Karpas-422 (cell line): ENCODE data around the gene TPCN1. TPM values are rescaled to one million over a fixed set of nuclear protein-coding genes. Genes with fewer than 3 reads are reported as not detected.

Source experiments
- DNase-seq: peaks from one replicate; pipeline ENCODE4 v3.0.0-alpha.2; 2015
- H2AFZ ChIP-seq: fragments of 200-600 bp; sonication (generic); 2 replicates; pipeline ENCODE4 v1.6.1; 2014; ENCODE audit warnings: antibody characterized with exemption, low read length, mixed read lengths
- H3K27ac ChIP-seq: fragments of 200-600 bp; sonication (generic); 2 replicates; pipeline ENCODE4 v1.5.1; 2014; ENCODE audit warnings: mild to moderate bottlenecking, low read length, moderate library complexity
- H3K27me3 ChIP-seq: fragments of 200-600 bp; sonication (generic); 2 replicates; pipeline ENCODE4 v1.6.1; 2014; ENCODE audit warnings: low read length, mixed read lengths
- H3K36me3 ChIP-seq: fragments of 200-600 bp; sonication (generic); 2 replicates; pipeline ENCODE4 v1.6.1; 2014; ENCODE audit warnings: low read length, mixed read lengths; ENCODE audit not compliant: insufficient read depth
- H3K4me1 ChIP-seq: fragments of 200-600 bp; sonication (generic); 2 replicates; pipeline ENCODE4 v1.6.1; 2014; ENCODE audit warnings: mild to moderate bottlenecking, low read length, mixed read lengths
- H3K4me2 ChIP-seq: fragments of 200-600 bp; sonication (generic); 2 replicates; pipeline ENCODE4 v1.6.1; 2014; ENCODE audit warnings: low read length, low read depth, mild to moderate bottlenecking; ENCODE audit not compliant: poor library complexity, severe bottlenecking
- H3K4me3 ChIP-seq: fragments of 200-600 bp; sonication (generic); 2 replicates; pipeline ENCODE4 v1.5.1; 2014; ENCODE audit warnings: mild to moderate bottlenecking, antibody characterized with exemption, low read length, mixed read lengths
- H3K79me2 ChIP-seq: fragments of 200-600 bp; sonication (generic); 2 replicates; pipeline ENCODE4 v1.6.1; 2014; ENCODE audit warnings: mild to moderate bottlenecking, low read length, mixed read lengths
- H3K9ac ChIP-seq: fragments of 200-600 bp; sonication (generic); 2 replicates; pipeline ENCODE4 v1.6.0; 2014; ENCODE audit warnings: low read length
- H3K9me2 ChIP-seq: fragments of 200-600 bp; sonication (generic), shearing (Covaris generic); replicated peaks from 2 replicates; pipeline ENCODE4 v1.6.0; 2014; ENCODE audit warnings: mild to moderate bottlenecking, low read length, moderate library complexity; ENCODE audit not compliant: insufficient read depth
- H3K9me3 ChIP-seq: fragments of 300-700, 200-600 bp; sonication (generic); 2 replicates; pipeline ENCODE4 v1.6.1; 2014; ENCODE audit warnings: low read length, mixed read lengths
- H4K20me1 ChIP-seq: fragments of 200-600 bp; sonication (generic); 2 replicates; pipeline ENCODE4 v1.6.1; 2014; ENCODE audit warnings: mild to moderate bottlenecking, antibody characterized with exemption, low read length, low read depth; ENCODE audit not compliant: insufficient read depth
- total RNA-seq: library from RNA; depleted of rRNA; stranded (reverse); fragments of >200 nt; shearing (Covaris generic); gene quantifications from 2 replicates; pipeline ENCODE4 v1.2.3, GENCODE V29; 2014; ENCODE audit warnings: low replicate concordance

The TPCN1 gene
- total RNA-seq, 1 experiment from 2014 or later = 43.9 TPM

DNA sequence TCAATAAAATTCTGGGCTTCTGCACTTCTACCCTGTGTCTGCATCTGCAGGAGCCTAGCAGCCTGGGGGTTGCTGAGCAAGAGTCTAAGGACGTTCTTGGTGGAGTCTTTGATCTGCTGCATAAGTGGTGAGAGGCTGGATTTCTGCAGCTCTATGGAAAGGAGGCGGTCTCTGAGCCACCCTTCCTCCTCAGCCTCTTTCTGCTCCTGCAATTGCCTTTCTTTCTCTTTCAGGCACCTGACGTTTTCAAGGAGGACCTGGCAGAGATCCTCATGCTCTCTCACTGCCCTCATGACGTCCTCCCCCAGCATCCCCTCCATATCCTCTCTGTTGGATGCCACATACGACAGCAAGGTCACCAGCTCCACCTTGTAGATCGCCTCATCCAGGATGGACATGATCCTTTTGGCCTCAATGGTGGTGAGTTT is 13.6 kb upstream of the TPCN1 start:
- H2AFZ ChIP-seq = 0 out of 2 replicates have a peak overlapping the region, but pooled peaks have one; percentile 31
- H3K36me3 ChIP-seq = no peaks in the 10 kb centered on the region
- peaks cover 32% of the 10 kb centered on the region for H3K4me1 ChIP-seq
- H3K27me3 ChIP-seq = no peaks in the 10 kb centered on the region
- no peaks in the 10 kb centered on the region for H3K9me3 ChIP-seq
- peak overlapping the region; percentile 45; the same call in 1 of the 2 replicates for H3K4me3 ChIP-seq
- peak overlapping the region; percentile 74 for H3K9ac ChIP-seq
- H3K79me2 ChIP-seq = no peaks in the 10 kb centered on the region
- DNase-seq = peak; percentile 65
- peak overlapping the region; percentile 74 for H3K4me2 ChIP-seq
- H3K9me2 ChIP-seq = no peaks in the 10 kb centered on the region
- H4K20me1 ChIP-seq = no peaks in the 10 kb centered on the region
- H3K27ac ChIP-seq = peak overlapping the region; percentile 98

GRCh38 chr12:113208041-113208934 is 13.0 kb upstream of the TPCN1 start:
- Histone ChIP-seq H2AFZ (peak overlapping the region; percentile 31; the same call in 1 of the 2 replicates), H3K4me1 (peaks cover 38% of the 10 kb centered on the region), H3K4me2 (peak overlapping the region; percentile 74), H3K4me3 (peak overlapping the region; percentile 45), H3K79me2 (no peaks in the 10 kb centered on the region), H3K9me2 (no peaks in the 10 kb centered on the region), H3K9me3 (no peaks in the 10 kb centered on the region), H3K36me3 (no peaks in the 10 kb centered on the region), H4K20me1 (no peaks in the 10 kb centered on the region), H3K27ac (peak overlapping the region; percentile 98), H3K9ac (peak overlapping the region; percentile 74), H3K27me3 (no peaks in the 10 kb centered on the region)
- DNase-seq = peak; percentile 94

GRCh38 chr12:113211160-113211559 is 10.1 kb upstream of the TPCN1 start:
- no peak overlapping the region for H3K4me2 ChIP-seq
- H2AFZ ChIP-seq = no peak overlapping the region
- no peaks in the 10 kb centered on the region for H3K9me3 ChIP-seq
- H3K36me3 ChIP-seq = no peaks in the 10 kb centered on the region
- H3K27me3 ChIP-seq = no peaks in the 10 kb centered on the region
- no peaks in the 10 kb centered on the region for H3K9me2 ChIP-seq
- peaks cover 44% of the 10 kb centered on the region for H3K4me1 ChIP-seq
- H3K4me3 ChIP-seq = no peak overlapping the region
- no peaks in the 10 kb centered on the region for H4K20me1 ChIP-seq
- no peak for DNase-seq
- H3K9ac ChIP-seq = no peak overlapping the region
- H3K27ac ChIP-seq = no peak overlapping the region
- H3K79me2 ChIP-seq = no peaks in the 10 kb centered on the region

GRCh38 chr12:113214895-113215400 is 6.3 kb upstream of the TPCN1 start:
- Histone ChIP-seq H2AFZ (no peak overlapping the region), H3K4me1 (peaks cover 31% of the 10 kb centered on the region), H3K9ac (no peak overlapping the region), H3K27me3 (no peaks in the 10 kb centered on the region), H3K79me2 (no peaks in the 10 kb centered on the region), H3K4me3 (no peak overlapping the region), H3K4me2 (no peak overlapping the region), H3K9me2 (no peaks in the 10 kb centered on the region), H3K27ac (no peak overlapping the region), H3K9me3 (no peaks in the 10 kb centered on the region), H3K36me3 (no peaks in the 10 kb centered on the region), H4K20me1 (no peaks in the 10 kb centered on the region)
- DNase-seq = peak; percentile 43

GRCh38 chr12:113216027-113216426 is 5.2 kb upstream of the TPCN1 start:
- no peaks in the 10 kb centered on the region for H3K27me3 ChIP-seq
- H3K4me1 ChIP-seq = peaks cover 35% of the 10 kb centered on the region
- H3K79me2 ChIP-seq = no peaks in the 10 kb centered on the region
- H3K4me2 ChIP-seq = no peak overlapping the region
- H3K36me3 ChIP-seq = no peaks in the 10 kb centered on the region
- DNase-seq = no peak
- no peak overlapping the region for H2AFZ ChIP-seq
- no peaks in the 10 kb centered on the region for H3K9me2 ChIP-seq
- no peak overlapping the region for H3K27ac ChIP-seq
- H3K4me3 ChIP-seq = no peak overlapping the region
- H3K9ac ChIP-seq = no peak overlapping the region
- H3K9me3 ChIP-seq = no peaks in the 10 kb centered on the region
- no peaks in the 10 kb centered on the region for H4K20me1 ChIP-seq

DNA sequence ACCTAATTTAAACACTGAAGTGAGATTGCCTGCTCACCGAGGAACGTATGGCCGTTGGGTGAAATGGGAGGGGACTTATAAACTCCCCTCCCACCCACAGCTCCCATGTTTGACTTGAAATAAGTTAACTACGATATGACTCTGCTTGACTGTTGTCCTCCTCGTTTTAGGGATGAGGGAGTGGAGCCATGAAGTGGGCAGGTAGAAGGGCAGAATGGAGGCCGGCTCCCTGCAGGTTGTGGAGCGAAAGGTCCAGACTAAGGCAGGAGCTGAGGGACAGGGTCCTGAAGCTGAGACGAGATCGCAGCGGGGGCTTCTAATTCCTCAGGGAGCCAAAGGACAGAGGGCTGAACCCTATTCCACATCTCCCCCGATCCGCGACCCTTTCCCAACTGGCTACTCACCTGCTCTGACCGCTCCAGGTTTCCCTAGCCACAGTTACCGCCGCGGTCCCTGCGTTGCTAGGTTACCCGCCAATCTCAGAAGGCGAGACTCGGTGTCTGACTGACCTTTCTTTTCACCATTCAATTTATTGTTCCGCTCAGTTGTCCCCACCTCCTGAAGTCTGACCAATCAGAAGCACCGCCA is 577 bp upstream of the TPCN1 start:
- H2AFZ ChIP-seq = 0 out of 2 replicates have a peak overlapping the region, but pooled peaks have one; percentile 47
- H3K36me3 ChIP-seq = no peaks in the 10 kb centered on the region

GRCh38 chr12:113221997-113222729 is 899 bp downstream of the TPCN1 start:
- H3K36me3 ChIP-seq = 0 out of 2 replicates have a peak, but pooled peaks cover 2% of the 10 kb centered on the region
- H3K9me3 ChIP-seq = no peaks in the 10 kb centered on the region
- peaks cover 42% of the 10 kb centered on the region for H3K4me1 ChIP-seq
- H2AFZ ChIP-seq = no peak overlapping the region
- H3K27ac ChIP-seq = peak overlapping the region; percentile 86
- H3K4me2 ChIP-seq = peak overlapping the region; percentile 83
- no peaks in the 10 kb centered on the region for H4K20me1 ChIP-seq
- peak overlapping the region; percentile 87 for H3K9ac ChIP-seq
- DNase-seq = peak; percentile 81
- H3K27me3 ChIP-seq = no peaks in the 10 kb centered on the region
- no peaks in the 10 kb centered on the region for H3K9me2 ChIP-seq
- H3K4me3 ChIP-seq = peak overlapping the region; percentile 87
- H3K79me2 ChIP-seq = peaks cover 29% of the 10 kb centered on the region

More for the DNA sequence above, 577 bp upstream of the TPCN1 start:
- peak; percentile 54 for DNase-seq
- peaks cover 29% of the 10 kb centered on the region for H3K79me2 ChIP-seq
- H3K9me2 ChIP-seq = no peaks in the 10 kb centered on the region
- H4K20me1 ChIP-seq = no peaks in the 10 kb centered on the region
- H3K9ac ChIP-seq = peak overlapping the region; percentile 59
- H3K4me1 ChIP-seq = peaks cover 45% of the 10 kb centered on the region
- H3K4me3 ChIP-seq = peak overlapping the region; percentile 67
- H3K4me2 ChIP-seq = peak overlapping the region; percentile 70
- no peaks in the 10 kb centered on the region for H3K27me3 ChIP-seq
- H3K27ac ChIP-seq = no peak overlapping the region
- H3K9me3 ChIP-seq = no peaks in the 10 kb centered on the region
